Fibroblast of mammary gland (primary cell): ENCODE data around the gene PHTF2.

Source experiments
- DNase-seq: peaks from one replicate; pipeline ENCODE4 v3.0.0-alpha.2; 2010; ENCODE audit warnings: low read depth
- H3K4me3 ChIP-seq: 2 replicates; pipeline ENCODE4 v1.5.1; 2011; ENCODE audit warnings: low read depth, mild to moderate bottlenecking, low read length, moderate library complexity; ENCODE audit not compliant: control insufficient read depth
- CTCF ChIP-seq: conservative IDR thresholded peaks from 2 replicates; pipeline ENCODE4 v1.5.1; 2011; ENCODE audit warnings: low read depth, low read length, inconsistent platforms; ENCODE audit not compliant: control insufficient read depth, insufficient read depth

PHTF2 gene

GRCh38 chr7:77791336-77791735 is 7.2 kb upstream of the PHTF2 start:
- no peak overlapping the region for H3K4me3 ChIP-seq
- DNase-seq, result no peak
- no peak for TF ChIP-seq CTCF

- peak; percentile 1 for DNase-seq
- H3K4me3 ChIP-seq, result no peak overlapping the region
- no peak for TF ChIP-seq CTCF
Measured at GRCh38 chr7:77791956-77792355, 6.6 kb upstream of the PHTF2 start.

GRCh38 chr7:77794000-77794399 is 4.6 kb upstream of the PHTF2 start:
- no peak overlapping the region for H3K4me3 ChIP-seq
- DNase-seq, result no peak
- TF ChIP-seq CTCF, result no peak

GRCh38 chr7:77796109-77796508 is 2.5 kb upstream of the PHTF2 start:
- H3K4me3 ChIP-seq, result no peak overlapping the region
- TF ChIP-seq CTCF, result no peak
- DNase-seq, result no peak

GRCh38 chr7:77796960-77797359 is 1.6 kb upstream of the PHTF2 start:
- H3K4me3 ChIP-seq, result peak overlapping the region; percentile 97
- TF ChIP-seq CTCF, result no peak
- DNase-seq, result peak; percentile 9

GRCh38 chr7:77797734-77798393 is 709 bp upstream of the PHTF2 start:
- no peak for DNase-seq
- TF ChIP-seq CTCF, result no peak

GRCh38 chr7:77799078-77799964 is 748 bp downstream of the PHTF2 start:
- H3K4me3 ChIP-seq, result peak overlapping the region; percentile 97
- peak; percentile 30 for DNase-seq
- TF ChIP-seq CTCF, result no peak

More at GRCh38 chr7:77797734-77798393, 709 bp upstream of the PHTF2 start:
- peak overlapping the region; percentile 97 for H3K4me3 ChIP-seq
